ENCODE measurements around the gene VPS37B. TPM values are rescaled to one million over a fixed set of nuclear protein-coding genes. Genes with fewer than 3 reads are reported as not detected.

Gene VPS37B
- total RNA-seq, 1 experiment from 2014 or later, result 18.1 TPM

GRCh38 chr12:122880155-122880667 lies 15.7 kb downstream of the VPS37B start (continued):
- no peak for TF ChIP-seq USF1 (CRISPR knock-in tag; IDR thresholded peaks at IDR 0.05)
- no peak for TF ChIP-seq NR2C2 (CRISPR knock-in tag; IDR thresholded peaks at IDR 0.05)
- TF ChIP-seq ATF6 (CRISPR knock-in tag; IDR thresholded peaks at IDR 0.05), result no peak
- TF ChIP-seq HMGXB4 (CRISPR knock-in tag; IDR thresholded peaks at IDR 0.05), result no peak
- no peak for TF ChIP-seq STAT6 (CRISPR knock-in tag; conservative IDR thresholded peaks at IDR 0.05; ENCODE audit: low read depth)

GRCh38 chr12:122878780-122879612 lies 16.9 kb downstream of the VPS37B start:
- Mint-ChIP-seq H3K36me3 (no peaks in the 10 kb centered on the region; the same call in 1 of the 2 replicates), H3K4me1 (peaks cover 26% of the 10 kb centered on the region), H3K27me3 (ENCODE audit: low read depth) (peaks cover 100% of the 10 kb centered on the region), H3K27ac (no peak overlapping the region), H3K9me3 (no peaks in the 10 kb centered on the region), H3K4me3 (no peak overlapping the region)
- DNase-seq (ENCODE audit: low spot score), result no peak
- CTCF ChIA-PET, result interaction anchor here (1.7 kb wide), 1 partner anchor 12 kb away, joined by 6 read pairs; no protein-coding TSS in a partner anchor
- ATAC-seq, result no peak
- POLR2A ChIA-PET, result no interaction called here
- TF ChIP-seq ARID4B (CRISPR knock-in tag; IDR thresholded peaks at IDR 0.05; ENCODE audit: borderline replicate concordance) (no peak), FOXK1 (CRISPR knock-in tag; IDR thresholded peaks at IDR 0.05) (no peak), OVOL2 (CRISPR knock-in tag; IDR thresholded peaks at IDR 0.05; ENCODE audit: borderline replicate concordance) (no peak), SP1 (CRISPR knock-in tag; conservative IDR thresholded peaks at IDR 0.05) (no peak), NFE2L1 (CRISPR knock-in tag; IDR thresholded peaks at IDR 0.05) (no peak), E2F1 (CRISPR knock-in tag; IDR thresholded peaks at IDR 0.05) (no peak), SMAD4 (CRISPR knock-in tag; IDR thresholded peaks at IDR 0.05) (no peak), MLX (CRISPR knock-in tag; IDR thresholded peaks at IDR 0.05) (no peak), TEAD4 (CRISPR knock-in tag; IDR thresholded peaks at IDR 0.05) (no peak), ZNF281 (CRISPR knock-in tag; IDR thresholded peaks at IDR 0.05) (no peak), KAT7 (CRISPR knock-in tag; IDR thresholded peaks at IDR 0.05; ENCODE audit: borderline replicate concordance) (no peak), HMGA2 (CRISPR knock-in tag; IDR thresholded peaks at IDR 0.05) (no peak), ZNF671 (CRISPR knock-in tag; IDR thresholded peaks at IDR 0.05) (no peak)
